HEK293 (cell line): ENCODE data around the gene TUBB3.

Source experiments
- ZNF133 ChIP-seq: fragments of 450-650 bp; formaldehyde crosslinking; IDR thresholded peaks from 2 replicates; pipeline ENCODE4 v1.5.1; 2016; ENCODE audit warnings: missing biosample characterization, missing genetic modification characterization
- ZNF274 ChIP-seq, 2 experiments: fragments of 200-500 bp in 1 of 2; fragments of 450-650 bp in 1 of 2; sonication (Bioruptor generic) in 1 of 2; formaldehyde crosslinking in 1 of 2; IDR thresholded peaks; 2 replicates each; pipeline versions ENCODE4 v1.5.1 to v1.6.1; 2014 to 2016; ENCODE audit warnings: borderline replicate concordance in 1 of 2, inconsistent platforms in 1 of 2, low read length in 1 of 2, missing biosample characterization in 1 of 2, missing genetic modification characterization in 1 of 2
- ZNF549 ChIP-seq: fragments of 450-650 bp; IDR thresholded peaks from 2 replicates; pipeline ENCODE4 v1.5.1; 2018; ENCODE audit warnings: missing biosample characterization, missing genetic modification characterization, mild to moderate bottlenecking, inconsistent platforms, moderate library complexity
- TF ChIP-seq, protein P1 (sequence below): fragments of 450-650 bp; formaldehyde crosslinking; IDR thresholded peaks from 2 replicates; pipeline ENCODE4 v1.5.1; 2016; ENCODE audit warnings: missing biosample characterization, missing genetic modification characterization
- TF ChIP-seq, protein P2 (sequence below): fragments of 450-650 bp; formaldehyde crosslinking; IDR thresholded peaks from 2 replicates; pipeline ENCODE4 v1.5.1; 2016; ENCODE audit warnings: missing biosample characterization, missing genetic modification characterization
- TF ChIP-seq, protein P3 (sequence below): fragments of 450-650 bp; formaldehyde crosslinking; IDR thresholded peaks from 2 replicates; pipeline ENCODE4 v1.5.1; 2016; ENCODE audit warnings: missing biosample characterization, missing genetic modification characterization
- TF ChIP-seq, protein P4 (sequence below): fragments of 450-650 bp; formaldehyde crosslinking; IDR thresholded peaks from 2 replicates; pipeline ENCODE4 v1.5.1; 2016; ENCODE audit warnings: missing biosample characterization, missing genetic modification characterization

DNA sequence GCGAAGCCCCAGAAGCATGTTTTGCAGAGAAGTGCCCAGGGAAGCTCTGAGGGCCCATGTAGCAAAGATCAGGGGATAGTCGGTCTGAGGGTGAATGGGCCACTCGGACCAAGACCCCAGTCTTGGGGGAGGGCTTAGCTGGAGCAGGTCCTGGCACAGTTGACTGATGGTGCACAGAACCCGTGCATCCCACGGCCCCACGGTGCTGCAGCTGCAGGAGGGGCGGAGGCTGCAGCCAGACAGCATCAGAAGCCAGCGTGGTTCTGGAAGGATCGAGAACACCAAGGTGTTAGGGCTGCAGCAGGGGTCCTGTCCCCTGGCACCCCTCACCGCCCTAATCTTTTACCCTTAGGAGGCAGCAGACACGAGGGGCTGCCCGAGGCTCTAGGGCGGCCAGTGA is 11.0 kb upstream of the TUBB3 start:
- TF ChIP-seq ZNF133 (tag by site-specific recombination) = no peak
- TF ChIP-seq, protein P1, sequence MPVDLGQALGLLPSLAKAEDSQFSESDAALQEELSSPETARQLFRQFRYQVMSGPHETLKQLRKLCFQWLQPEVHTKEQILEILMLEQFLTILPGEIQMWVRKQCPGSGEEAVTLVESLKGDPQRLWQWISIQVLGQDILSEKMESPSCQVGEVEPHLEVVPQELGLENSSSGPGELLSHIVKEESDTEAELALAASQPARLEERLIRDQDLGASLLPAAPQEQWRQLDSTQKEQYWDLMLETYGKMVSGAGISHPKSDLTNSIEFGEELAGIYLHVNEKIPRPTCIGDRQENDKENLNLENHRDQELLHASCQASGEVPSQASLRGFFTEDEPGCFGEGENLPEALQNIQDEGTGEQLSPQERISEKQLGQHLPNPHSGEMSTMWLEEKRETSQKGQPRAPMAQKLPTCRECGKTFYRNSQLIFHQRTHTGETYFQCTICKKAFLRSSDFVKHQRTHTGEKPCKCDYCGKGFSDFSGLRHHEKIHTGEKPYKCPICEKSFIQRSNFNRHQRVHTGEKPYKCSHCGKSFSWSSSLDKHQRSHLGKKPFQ (tag by site-specific recombination) = no peak
- TF ChIP-seq, protein P2, sequence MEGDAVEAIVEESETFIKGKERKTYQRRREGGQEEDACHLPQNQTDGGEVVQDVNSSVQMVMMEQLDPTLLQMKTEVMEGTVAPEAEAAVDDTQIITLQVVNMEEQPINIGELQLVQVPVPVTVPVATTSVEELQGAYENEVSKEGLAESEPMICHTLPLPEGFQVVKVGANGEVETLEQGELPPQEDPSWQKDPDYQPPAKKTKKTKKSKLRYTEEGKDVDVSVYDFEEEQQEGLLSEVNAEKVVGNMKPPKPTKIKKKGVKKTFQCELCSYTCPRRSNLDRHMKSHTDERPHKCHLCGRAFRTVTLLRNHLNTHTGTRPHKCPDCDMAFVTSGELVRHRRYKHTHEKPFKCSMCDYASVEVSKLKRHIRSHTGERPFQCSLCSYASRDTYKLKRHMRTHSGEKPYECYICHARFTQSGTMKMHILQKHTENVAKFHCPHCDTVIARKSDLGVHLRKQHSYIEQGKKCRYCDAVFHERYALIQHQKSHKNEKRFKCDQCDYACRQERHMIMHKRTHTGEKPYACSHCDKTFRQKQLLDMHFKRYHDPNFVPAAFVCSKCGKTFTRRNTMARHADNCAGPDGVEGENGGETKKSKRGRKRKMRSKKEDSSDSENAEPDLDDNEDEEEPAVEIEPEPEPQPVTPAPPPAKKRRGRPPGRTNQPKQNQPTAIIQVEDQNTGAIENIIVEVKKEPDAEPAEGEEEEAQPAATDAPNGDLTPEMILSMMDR = no peak
- TF ChIP-seq, protein P3, sequence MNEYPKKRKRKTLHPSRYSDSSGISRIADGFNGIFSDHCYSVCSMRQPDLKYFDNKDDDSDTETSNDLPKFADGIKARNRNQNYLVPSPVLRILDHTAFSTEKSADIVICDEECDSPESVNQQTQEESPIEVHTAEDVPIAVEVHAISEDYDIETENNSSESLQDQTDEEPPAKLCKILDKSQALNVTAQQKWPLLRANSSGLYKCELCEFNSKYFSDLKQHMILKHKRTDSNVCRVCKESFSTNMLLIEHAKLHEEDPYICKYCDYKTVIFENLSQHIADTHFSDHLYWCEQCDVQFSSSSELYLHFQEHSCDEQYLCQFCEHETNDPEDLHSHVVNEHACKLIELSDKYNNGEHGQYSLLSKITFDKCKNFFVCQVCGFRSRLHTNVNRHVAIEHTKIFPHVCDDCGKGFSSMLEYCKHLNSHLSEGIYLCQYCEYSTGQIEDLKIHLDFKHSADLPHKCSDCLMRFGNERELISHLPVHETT (tag by site-specific recombination) = no peak
- TF ChIP-seq ZNF549 (tag by site-specific recombination) = no peak
- no peak for TF ChIP-seq ZNF274 (IDR thresholded peaks at IDR 0.05; ENCODE audit: low read length)
- no peak for TF ChIP-seq ZNF274 (tag by site-specific recombination; IDR thresholded peaks at IDR 0.05; ENCODE audit: borderline replicate concordance)
- TF ChIP-seq, protein P4, sequence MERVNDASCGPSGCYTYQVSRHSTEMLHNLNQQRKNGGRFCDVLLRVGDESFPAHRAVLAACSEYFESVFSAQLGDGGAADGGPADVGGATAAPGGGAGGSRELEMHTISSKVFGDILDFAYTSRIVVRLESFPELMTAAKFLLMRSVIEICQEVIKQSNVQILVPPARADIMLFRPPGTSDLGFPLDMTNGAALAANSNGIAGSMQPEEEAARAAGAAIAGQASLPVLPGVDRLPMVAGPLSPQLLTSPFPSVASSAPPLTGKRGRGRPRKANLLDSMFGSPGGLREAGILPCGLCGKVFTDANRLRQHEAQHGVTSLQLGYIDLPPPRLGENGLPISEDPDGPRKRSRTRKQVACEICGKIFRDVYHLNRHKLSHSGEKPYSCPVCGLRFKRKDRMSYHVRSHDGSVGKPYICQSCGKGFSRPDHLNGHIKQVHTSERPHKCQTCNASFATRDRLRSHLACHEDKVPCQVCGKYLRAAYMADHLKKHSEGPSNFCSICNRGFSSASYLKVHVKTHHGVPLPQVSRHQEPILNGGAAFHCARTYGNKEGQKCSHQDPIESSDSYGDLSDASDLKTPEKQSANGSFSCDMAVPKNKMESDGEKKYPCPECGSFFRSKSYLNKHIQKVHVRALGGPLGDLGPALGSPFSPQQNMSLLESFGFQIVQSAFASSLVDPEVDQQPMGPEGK (tag by site-specific recombination) = no peak
